Retinal pigment epithelial cell (primary cell): ENCODE measurements around the gene NCOA1.
"Not testable (repeated sequence)": the region's sequence is repeated elsewhere in the genome, so short reads cannot be mapped to it uniquely, and the experiment has no call there.

Experiments used
- DNase-seq: peaks from one replicate; pipeline ENCODE4 v3.0.0-alpha.2; 2010; ENCODE audit warnings: low read depth
- H3K4me3 ChIP-seq: 2 replicates; pipeline ENCODE4 v1.5.1; 2011; ENCODE audit warnings: mild to moderate bottlenecking, low read length, control low read depth, moderate library complexity
- TF ChIP-seq, protein P1 (sequence below): conservative IDR thresholded peaks from 2 replicates; pipeline ENCODE4 v1.5.1; 2011; ENCODE audit warnings: low read depth, low read length, control low read depth, inconsistent platforms

NCOA1 gene

DNA sequence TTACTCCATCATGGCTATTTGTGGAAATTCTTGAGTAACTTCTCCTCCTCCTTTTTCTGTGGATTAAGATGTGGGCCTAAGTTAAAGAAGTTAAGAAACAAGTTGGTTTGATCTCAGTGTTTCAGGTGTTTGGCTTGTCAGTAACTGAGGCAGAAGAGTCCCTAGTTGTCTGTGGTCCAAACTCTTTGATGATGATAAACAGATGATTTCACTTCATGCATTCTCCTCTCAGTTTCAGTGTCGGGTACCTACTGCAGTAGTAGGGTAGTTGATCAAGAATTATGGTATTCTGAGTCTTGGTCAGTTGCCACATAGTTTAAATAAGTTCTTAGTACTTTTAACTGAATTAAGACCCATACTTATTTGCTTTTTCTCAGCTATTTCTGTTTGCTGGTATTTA lies 85.6 kb downstream of the NCOA1 start:
- no peak overlapping the region for H3K4me3 ChIP-seq
- DNase-seq = no peak
- TF ChIP-seq, protein P1, sequence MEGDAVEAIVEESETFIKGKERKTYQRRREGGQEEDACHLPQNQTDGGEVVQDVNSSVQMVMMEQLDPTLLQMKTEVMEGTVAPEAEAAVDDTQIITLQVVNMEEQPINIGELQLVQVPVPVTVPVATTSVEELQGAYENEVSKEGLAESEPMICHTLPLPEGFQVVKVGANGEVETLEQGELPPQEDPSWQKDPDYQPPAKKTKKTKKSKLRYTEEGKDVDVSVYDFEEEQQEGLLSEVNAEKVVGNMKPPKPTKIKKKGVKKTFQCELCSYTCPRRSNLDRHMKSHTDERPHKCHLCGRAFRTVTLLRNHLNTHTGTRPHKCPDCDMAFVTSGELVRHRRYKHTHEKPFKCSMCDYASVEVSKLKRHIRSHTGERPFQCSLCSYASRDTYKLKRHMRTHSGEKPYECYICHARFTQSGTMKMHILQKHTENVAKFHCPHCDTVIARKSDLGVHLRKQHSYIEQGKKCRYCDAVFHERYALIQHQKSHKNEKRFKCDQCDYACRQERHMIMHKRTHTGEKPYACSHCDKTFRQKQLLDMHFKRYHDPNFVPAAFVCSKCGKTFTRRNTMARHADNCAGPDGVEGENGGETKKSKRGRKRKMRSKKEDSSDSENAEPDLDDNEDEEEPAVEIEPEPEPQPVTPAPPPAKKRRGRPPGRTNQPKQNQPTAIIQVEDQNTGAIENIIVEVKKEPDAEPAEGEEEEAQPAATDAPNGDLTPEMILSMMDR = no peak

DNA sequence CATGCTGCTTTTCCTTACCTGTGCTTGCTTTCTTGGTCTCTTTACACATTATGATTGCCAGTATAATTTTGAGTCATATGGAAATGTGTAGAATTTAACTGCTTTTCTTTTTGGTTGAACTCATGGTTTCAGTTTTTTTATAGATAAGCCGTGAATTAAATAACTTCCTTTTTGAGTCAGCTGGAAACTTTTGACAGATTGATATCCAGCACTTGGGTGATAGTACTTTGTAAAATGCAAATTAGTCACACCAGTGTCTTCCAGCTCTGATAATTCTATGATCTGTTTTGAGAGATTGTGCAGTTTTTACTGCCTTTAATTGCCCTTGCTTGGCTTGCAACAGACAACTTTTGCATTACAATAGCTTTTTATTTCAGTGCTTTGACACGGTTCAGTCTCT lies 86.4 kb downstream of the NCOA1 start:
- H3K4me3 ChIP-seq = no peak overlapping the region
- TF ChIP-seq, protein P1 = no peak
- no peak for DNase-seq

DNA sequence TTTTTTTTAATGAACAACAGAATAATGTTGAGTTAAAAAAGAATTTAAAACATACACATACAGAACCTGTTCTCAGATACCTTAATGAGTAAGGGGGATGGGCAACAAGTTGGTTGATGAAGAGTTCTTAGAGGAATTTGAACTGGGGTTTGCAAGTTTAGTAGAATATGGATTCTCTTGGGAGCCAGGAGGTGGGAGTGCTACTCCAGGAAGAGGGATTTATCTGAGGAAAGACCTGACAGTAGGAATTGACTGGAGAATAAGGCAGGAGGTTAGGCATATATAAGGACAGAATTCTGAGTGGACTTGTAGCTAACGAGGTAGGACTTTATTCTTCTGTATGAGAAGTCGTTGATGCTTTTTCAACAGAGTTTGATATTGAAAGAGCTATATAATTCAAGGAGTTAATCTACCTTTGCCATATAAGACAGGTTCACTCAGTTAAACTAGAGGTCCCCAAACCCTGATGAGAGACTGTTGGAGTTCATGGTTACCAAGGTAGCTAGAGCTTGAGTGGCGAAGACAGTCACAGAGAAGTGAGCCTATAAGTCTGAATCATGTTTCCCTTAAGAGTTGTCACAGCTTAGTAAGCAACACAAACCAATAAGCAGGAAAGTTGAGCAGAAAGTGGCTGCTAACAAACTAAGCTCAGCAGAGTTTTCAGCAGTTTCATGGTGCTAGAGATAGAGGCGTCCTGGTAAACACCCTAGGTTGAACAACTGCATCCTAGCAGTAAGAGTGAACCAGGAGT lies 88.2 kb downstream of the NCOA1 start:
- DNase-seq = no peak
- TF ChIP-seq, protein P1 = no peak
- no peak overlapping the region for H3K4me3 ChIP-seq

DNA sequence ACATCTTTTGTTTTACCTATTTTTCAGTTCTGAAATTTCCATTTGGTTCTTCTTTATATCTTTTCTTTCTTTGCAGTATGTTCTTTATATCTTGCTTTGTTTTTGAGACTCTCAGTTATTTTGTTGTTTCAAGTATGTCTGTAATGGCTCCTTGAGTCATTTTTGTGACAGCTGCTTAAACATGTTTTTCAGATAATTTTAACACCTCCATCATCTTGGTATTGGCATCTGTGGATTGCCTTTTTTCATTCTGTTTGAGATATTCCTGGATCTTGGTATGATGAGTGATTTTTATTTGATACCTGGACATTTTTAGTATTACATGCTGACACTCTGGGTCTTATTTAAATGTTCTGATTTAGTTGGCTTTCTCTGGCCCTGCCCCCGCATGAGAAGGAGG lies 89.5 kb downstream of the NCOA1 start:
- DNase-seq = no peak
- no peak overlapping the region for H3K4me3 ChIP-seq
- TF ChIP-seq, protein P1 = no peak

DNA sequence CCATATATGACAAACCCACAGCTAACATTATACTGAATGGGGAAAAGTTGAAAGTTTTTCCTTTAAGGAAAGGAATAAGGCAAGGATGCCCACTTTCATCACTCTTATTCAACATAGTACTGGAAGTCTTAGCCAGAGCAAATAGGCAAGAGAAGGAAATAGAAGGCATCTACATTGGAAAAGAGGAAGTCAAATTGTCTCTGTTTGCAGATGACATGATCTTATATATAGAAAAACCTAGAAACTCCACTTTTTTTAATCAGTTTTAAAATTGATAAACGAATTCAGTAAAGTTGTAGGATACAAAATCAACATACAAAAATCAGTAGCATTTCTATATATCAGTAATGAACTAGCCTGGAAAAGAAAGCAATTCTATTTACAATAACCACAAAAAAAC lies 90.9 kb downstream of the NCOA1 start:
- not testable (repeated sequence) for DNase-seq, H3K4me3 ChIP-seq

DNA sequence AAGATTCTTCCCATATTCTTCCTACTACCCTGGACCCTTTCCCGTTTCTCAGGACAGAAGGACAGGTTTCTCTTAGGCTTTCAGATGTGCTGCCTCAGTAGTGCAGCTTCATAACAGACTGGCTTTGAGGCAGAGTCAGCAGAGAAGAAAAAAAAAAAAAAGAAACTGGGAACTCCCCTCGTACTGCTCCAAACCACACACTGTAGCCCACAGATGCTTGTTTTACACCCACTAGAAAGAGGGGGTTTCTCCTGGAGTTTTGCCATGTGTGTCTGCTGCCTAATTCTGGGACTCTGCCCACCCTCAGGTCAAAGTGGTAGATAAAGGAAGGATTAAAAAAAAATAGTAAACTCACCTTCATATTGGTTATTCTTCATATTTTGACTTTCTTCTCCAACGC lies 95.9 kb downstream of the NCOA1 start:
- H3K4me3 ChIP-seq = no peak overlapping the region
- TF ChIP-seq, protein P1 = no peak
- DNase-seq = no peak

DNA sequence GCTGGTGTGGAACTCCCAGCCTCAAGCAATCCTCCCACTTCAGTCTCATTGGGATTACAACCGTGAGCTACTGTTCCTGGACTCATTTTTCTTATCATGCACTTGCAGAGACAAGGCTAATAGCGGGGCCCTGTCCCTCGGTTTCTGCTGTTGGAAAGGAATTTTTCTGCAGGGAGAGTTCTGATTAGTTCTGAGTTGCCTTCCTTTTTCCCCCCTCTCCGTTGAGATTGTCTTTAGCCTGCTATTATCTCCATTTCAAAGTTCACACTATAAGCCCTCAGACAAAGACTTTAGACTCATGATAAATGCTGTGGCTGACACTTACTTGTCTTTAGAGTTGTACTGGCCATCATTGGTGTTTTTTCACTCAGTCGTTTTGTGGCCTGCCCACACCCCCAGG lies 97.2 kb downstream of the NCOA1 start:
- DNase-seq = no peak
- no peak overlapping the region for H3K4me3 ChIP-seq
- TF ChIP-seq, protein P1 = no peak
